Stimulated activated CD4-positive, alpha-beta T cell treated with anti-CD3 and anti-CD28 coated beads, Interleukin-12 subunit alpha, Interleukin-12 subunit beta, amount 100 ng/mL, for 24 hours (primary cell): Measurements from ENCODE around the gene MIEF1.

Experiments used
- DNase-seq, 2 experiments: peaks; one replicate each; pipeline ENCODE4 v3.0.0-alpha.2; 2020; ENCODE audit warnings: low read depth in 2 of 2

Gene MIEF1

GRCh38 chr22:39556970-39557841 lies 55.1 kb downstream of the MIEF1 start:
- peak; percentile 22 to 34 for DNase-seq

- no peak for DNase-seq
Measured at GRCh38 chr22:39558254-39558727, 56.2 kb downstream of the MIEF1 start.

- no peak for DNase-seq
Measured at GRCh38 chr22:39558950-39559349, 56.9 kb downstream of the MIEF1 start.

- DNase-seq, result no peak
Measured at GRCh38 chr22:39559456-39560105, 57.5 kb downstream of the MIEF1 start.

GRCh38 chr22:39560127-39560526 lies 58.0 kb downstream of the MIEF1 start:
- DNase-seq, result no peak

- no peak for DNase-seq
Measured at GRCh38 chr22:39562839-39563489, 60.9 kb downstream of the MIEF1 start.

- no peak for DNase-seq
Measured at GRCh38 chr22:39563571-39564428, 61.7 kb downstream of the MIEF1 start.

- DNase-seq, result no peak
Measured at GRCh38 chr22:39565414-39565944, 63.4 kb downstream of the MIEF1 start.

GRCh38 chr22:39567135-39567946 lies 65.3 kb downstream of the MIEF1 start:
- peak in 1 of 2 experiments; percentile 15 for DNase-seq
